GM19099 (cell line): ENCODE data around the gene R3HDM4.

Source experiments
- POLR2A ChIP-seq: IDR thresholded peaks from 3 replicates; pipeline ENCODE4 v1.6.1; 2011; ENCODE audit warnings: low read depth; ENCODE audit not compliant: insufficient read length; ENCODE audit errors: extremely low read depth

Gene R3HDM4

DNA sequence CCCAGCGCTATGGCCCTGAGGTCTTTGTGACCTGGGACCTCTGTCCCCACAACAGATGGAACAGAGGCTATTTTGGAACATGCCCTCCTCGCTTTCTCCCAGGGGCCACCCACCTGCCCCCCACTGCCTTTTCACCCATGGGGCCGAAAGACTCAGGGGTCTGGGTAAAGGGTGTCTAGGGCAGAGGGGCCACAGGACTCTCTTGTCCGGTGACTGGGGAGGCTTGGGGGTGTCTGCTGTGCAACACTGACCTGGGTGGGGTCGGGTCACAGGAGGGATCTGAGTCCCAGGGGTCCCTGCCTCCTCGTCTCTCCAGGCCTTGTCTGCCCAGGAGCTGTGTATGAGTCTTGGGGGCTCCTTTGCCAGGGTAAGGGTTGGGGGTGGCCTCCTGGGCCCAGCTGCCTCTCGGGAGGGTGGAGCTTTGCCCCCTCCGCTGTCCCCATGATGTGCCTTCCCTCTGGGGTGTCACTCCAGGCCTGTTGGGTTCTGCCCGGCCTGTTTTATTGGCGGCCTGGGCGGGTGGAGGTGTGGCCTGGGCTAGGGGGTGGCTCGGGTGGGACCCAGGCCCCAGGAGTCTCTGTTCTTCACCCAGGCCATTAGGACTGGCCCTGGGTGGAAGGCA lies 14.9 kb upstream of the R3HDM4 start:
- TF ChIP-seq POLR2A, result no peak

DNA sequence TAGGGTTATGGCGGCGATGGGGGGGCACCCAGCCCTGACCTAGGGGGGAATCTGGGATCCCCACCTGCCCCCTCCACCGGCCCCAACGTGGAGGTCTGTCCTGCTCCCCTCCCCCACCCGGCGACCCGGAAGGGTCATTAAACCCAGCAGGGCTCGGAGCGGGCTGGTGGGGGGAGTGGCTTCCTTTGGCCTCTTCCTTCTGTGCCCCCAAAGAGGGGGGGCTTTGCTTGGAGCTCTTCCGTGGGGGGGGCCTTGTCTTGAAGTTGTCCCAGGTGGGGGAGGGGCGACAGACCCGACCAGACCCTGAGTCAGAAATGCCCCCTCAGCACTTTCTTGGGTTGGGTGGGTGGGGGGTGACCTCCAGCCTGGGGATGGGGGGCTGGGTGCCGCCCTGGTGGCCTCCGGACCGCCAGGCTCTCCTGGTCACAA lies 14.3 kb upstream of the R3HDM4 start:
- no peak for TF ChIP-seq POLR2A

DNA sequence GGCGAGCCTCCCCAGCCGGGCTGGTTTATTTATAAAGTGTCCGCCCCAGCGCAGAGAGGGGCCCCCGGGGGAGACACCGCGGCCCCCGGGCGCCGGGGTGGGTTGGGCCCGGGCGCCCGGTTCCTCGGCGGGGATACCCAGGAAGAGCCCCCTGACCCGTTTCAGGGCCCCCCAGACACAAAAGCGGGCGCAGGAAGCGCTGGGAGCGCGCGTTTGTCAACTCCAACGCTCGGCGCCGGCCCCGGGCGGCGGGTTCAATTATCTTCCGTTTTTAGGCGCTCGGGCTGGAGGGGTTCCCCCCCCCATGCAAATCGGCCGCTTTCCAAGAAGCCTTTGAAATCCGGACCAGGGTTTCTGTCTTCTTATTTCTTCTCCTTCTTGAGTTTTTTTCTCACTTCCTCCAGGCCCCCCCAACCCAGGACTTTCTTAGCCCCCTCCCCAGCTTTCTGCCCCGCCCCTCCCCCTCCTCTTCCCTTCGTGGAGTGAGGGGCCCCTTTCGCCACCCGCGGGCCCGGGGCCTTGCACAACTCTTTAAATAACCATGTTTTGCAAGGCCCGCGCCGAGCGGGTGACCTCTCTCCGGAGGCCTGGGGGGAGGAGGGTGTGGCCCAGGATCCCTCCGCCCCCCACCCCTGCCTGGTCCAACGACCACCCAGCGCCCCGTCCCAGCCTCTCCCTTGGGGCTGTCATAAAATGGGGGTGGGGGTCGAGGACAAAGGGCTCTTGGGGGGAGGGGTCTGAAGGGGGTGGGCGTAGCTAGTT lies 13.8 kb upstream of the R3HDM4 start:
- TF ChIP-seq POLR2A, result peak; percentile 74

DNA sequence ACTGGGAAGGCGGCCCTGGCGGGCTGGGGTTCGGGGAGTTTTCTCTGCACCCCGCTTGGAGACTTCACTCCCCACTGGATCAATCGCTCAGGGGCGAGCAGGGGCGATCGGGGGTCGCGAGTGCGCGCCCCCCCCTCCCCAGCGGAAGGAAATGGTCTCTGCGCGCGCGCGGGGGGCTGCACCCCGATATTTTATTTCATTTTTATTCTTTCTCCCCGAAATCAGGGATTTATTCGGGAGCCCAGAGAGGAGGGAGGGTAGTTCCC lies 13.2 kb upstream of the R3HDM4 start:
- TF ChIP-seq POLR2A, result no peak

DNA sequence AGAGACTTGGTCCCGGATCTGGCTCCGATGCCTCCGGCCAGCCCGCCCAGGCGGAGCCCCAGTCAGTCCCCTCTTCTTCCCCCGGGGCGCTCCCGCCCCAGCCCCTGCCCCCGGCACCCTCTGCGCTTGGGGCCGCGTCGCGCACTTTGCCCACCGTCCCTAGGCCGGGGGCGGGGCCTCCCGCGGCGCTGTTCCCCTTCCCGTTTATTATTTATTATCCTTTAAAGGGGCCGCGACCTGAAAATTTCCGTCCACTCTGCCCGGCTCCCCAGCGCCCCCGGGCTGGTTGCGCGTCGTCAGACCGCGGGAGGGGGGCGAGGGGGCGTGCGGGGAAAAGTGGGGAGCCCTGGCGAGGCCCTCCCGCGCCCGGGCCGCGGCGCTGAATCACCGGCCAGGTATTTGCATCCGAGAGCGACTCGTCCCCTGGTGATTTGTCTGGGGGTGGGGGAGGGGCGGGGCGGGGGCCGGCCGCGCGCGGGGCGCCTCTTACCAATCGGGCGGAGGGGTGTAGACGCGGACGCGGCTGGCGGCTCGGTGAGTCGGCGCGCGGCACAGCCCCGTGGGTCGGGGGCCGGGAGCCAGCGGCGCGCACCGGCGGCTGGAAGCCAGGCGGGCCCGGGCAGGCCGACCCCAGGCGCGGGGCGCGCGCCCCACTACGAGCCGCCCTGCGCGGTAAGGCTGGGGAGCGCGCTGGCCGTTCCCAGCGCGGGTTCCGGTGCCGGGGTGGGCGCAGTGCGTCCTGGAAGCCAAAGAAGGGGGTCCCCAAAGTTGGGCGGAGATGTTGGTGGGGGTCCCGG lies 12.7 kb upstream of the R3HDM4 start, which contains the start of gene ARID3A:
ARID3A (plus strand) TSS at position 510 of the 797 bp plus-strand sequence. CDS start 3,494 bp downstream, outside the sequence.
- TF ChIP-seq POLR2A, result peak; percentile 78

DNA sequence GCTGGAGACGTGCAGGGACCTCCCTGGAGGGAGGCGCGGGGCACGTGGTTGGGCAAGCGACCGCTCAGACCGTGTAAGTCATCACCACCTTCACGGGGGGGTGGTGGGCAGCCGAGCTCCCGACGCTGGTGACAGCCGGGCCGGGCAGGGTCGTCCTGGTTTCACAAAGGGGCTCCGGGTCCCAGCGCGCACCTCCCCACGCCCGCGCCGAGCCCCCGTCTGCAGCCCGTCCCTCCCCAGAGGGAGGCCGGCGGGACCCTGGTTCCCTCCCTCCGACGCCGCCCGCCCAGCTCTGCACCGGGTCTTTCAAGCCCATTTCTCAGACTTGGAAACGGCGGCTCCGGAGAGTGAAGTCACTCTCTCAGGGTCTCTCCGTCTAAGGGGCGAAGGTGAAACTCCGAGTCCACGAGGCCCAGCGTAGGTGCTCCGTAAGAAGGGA lies 12.1 kb upstream of the R3HDM4 start:
- peak; percentile 13 for TF ChIP-seq POLR2A

DNA sequence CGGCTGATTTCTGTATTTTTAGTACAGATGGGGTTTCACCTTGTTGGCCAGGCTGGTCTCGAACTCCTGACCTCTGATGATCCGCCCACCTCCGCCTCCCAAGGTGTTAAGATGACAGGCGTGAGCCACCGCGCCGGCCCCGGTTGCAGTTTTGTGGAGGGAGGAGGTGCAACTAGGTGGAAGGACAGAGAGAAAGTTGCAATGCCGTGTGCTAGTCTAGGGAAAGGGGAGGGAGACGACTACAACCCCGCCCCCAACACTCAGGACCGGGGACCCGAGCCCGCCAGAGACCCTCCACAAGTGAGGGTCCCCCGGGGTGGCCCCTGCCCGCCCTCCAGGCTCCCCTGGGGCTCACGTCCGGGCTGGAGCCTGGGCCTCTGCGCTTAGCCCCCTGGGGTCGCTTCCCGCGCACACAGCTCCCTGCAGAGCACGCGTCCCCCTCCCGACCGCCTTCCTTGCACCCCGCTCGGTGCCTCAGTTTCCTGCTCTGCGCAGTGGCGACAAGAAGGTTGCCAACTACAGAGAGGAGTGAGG lies 11.6 kb upstream of the R3HDM4 start:
- peak; percentile 40 for TF ChIP-seq POLR2A

DNA sequence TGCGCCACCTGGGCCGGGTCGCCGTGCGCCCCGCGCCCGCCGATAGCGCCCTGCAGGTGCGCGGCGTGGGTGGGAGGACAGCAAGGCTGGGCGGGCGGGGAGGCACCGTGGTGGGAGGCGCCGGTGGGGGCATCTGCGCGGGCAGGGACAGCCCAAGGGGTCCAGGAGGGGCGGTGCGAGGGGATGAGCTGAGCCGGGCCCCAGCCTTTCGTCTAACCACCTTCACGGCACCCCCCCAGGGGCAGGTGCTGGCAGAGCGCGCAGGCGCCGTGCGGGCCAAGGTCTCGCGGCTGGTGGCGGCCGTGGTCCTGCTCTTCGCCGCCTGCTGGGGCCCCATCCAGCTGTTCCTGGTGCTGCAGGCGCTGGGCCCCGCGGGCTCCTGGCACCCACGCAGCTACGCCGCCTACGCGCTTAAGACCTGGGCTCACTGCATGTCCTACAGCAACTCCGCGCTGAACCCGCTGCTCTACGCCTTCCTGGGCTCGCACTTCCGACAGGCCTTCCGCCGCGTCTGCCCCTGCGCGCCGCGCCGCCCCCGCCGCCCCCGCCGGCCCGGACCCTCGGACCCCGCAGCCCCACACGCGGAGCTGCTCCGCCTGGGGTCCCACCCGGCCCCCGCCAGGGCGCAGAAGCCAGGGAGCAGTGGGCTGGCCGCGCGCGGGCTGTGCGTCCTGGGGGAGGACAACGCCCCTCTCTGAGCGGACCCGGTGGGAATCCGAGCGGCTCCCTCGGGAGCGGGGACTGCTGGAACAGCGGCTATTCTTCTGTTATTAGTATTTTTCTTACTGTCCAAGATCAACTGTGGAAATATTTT lies 7.2 kb upstream of the R3HDM4 start:
- TF ChIP-seq POLR2A, result peak; percentile 30

DNA sequence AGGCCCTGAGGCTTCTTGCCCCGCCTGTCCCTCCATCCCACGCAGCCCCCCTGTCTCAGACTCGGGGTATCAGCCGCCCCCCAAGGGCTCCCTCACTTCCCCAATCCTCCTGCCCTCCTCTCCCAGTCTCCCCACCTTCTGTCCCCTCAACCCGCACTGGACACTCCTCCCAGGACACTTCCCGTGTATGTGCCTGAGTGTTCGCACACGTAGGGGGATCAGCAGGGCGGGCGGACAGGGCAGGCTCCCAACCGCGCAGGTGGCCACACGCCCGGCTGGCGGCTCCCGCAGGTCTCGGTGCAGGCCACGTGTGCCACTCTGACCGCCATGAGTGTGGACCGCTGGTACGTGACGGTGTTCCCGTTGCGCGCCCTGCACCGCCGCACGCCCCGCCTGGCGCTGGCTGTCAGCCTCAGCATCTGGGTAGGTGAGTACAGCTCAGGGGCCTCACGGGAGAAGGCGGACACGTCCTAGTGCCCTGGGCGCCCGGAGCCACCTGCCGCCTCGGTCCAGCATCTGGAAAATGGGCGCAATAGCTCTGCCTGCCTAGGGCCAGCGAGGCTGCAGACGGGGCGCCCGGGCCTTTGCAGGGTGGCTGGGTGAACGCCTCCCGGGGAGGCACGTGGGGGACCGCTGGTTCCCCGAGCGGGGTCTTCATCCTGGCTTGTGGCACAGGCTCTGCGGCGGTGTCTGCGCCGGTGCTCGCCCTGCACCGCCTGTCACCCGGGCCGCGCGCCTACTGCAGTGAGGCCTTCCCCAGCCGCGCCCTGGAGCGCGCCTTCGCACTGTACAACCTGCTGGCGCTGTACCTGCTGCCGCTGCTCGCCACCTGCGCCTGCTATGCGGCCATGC lies 6.4 kb upstream of the R3HDM4 start:
- no peak for TF ChIP-seq POLR2A

DNA sequence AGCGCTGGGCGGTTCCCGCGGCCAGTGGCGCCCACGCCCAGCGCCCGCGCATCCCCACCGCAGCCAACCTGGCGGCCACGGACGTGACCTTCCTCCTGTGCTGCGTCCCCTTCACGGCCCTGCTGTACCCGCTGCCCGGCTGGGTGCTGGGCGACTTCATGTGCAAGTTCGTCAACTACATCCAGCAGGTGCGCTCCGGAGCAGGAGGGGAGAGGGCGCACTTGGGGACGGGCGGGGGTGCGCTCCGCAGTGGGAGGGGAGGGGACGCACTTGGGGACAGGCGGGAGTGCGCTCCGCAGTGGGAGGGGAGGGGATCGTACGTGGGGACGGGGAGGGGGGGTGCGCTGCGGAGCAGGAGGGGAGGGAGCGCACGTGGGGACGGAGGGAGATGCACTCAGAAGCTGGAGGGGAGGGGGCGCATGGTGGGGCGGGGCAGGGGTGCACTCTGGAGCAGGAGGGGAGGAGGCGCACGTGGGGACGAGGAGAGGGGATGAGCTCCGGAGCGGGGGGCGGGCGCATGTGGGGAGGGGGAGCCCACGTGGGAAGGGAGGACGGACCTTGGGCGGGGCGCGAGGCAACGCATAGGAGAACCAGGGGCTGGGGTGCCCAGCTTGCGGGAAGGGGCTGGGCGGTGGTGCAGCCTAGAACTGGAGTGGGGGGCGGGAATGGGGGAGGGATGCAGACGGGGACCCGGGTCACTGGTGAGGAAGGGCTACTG lies 5.6 kb upstream of the R3HDM4 start:
- no peak for TF ChIP-seq POLR2A

DNA sequence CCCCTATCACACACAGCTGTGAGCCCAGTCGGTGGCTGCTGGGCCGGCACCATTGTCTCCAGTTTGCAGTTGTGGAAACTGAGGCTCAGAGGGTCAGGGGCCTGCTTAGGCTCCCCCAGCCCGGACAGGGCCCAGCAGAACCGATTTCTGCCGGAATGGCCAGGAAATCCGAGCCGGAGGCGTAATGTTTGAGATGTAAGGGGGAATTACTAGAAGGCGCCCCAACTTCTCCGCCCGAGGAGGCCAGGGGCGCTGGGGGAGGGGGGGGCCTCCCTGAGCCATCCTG lies 5.1 kb upstream of the R3HDM4 start:
- no peak for TF ChIP-seq POLR2A

DNA sequence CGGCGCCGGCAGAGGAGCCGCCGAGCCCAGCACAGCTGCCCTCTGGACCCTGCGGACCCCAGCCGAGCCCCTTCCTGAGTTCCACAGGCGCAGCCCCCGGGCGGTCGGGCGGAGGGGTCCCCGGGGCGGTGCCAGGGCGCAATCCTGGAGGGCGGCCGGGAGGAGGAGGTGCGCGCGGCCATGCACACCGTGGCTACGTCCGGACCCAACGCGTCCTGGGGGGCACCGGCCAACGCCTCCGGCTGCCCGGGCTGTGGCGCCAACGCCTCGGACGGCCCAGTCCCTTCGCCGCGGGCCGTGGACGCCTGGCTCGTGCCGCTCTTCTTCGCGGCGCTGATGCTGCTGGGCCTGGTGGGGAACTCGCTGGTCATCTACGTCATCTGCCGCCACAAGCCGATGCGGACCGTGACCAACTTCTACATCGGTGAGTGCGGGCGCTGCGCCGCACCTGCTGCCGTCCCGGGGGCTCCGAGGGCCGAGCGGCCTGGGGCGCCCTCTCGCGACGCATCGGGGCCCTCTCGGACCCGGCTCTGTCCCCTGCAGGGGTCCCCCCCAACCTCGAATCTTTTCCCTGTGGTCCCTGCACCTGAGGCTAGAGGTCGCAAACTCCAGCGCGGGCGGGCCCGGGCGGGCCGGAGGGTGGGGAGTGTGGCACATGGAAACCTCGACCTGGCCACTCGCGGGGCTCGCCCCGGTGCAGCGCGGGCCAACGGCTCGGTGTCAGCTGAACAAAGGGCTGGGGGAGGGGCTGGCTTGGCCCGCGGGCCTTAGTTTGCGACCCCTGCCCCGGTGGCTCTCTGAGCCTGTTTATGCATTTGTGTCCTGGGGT lies 4.5 kb upstream of the R3HDM4 start, which contains the start of gene KISS1R:
KISS1R (plus strand) TSS at position 11 of the 829 bp plus-strand sequence; CDS start at position 181, 170 bp downstream.
- TF ChIP-seq POLR2A, result no peak

DNA sequence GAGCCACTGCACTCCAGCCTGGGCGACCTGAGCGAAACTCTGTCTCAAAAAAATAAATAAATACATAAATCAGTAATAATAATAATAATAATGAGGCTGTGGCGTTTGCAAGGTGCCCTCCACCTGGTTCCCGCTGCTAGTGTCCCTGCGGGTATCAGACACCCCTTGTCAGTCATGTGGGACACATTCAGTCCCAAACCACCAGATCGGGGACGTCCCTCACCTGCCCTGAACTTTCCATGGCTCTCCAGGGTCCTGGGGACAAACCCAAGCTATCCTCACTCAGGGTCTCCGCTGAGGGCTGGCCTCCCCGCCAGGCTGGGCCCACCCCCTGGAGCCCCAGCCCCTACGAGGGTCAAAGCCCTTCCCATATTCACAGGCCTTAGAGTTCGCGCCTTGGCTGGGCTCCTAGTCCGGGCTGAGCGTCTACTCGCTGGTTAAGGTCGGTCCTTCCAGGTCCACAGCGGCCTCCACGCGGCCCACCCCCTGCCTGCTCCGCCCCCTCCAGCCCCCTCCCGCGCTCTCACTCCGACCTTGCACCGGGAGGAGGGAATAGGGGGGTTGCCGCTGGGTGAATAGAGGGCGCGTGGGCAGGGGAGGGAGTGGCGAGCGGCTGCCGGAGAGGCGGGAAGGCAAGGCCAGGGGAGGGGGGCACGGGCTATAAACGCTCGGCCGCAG lies 3.8 kb upstream of the R3HDM4 start:
- no peak for TF ChIP-seq POLR2A
